SKM-1 (cell line): ENCODE results near the gene PSMD6.
A peak's percentile ranks its signal among the peaks of the same experiment; 100 is the strongest.

ENCODE experiments used
- DNase-seq: peaks from one replicate; lab custom pipeline; 2025; ENCODE audit not compliant: unreplicated experiment; lab: John Stamatoyannopoulos, UW

Gene PSMD6

DNA sequence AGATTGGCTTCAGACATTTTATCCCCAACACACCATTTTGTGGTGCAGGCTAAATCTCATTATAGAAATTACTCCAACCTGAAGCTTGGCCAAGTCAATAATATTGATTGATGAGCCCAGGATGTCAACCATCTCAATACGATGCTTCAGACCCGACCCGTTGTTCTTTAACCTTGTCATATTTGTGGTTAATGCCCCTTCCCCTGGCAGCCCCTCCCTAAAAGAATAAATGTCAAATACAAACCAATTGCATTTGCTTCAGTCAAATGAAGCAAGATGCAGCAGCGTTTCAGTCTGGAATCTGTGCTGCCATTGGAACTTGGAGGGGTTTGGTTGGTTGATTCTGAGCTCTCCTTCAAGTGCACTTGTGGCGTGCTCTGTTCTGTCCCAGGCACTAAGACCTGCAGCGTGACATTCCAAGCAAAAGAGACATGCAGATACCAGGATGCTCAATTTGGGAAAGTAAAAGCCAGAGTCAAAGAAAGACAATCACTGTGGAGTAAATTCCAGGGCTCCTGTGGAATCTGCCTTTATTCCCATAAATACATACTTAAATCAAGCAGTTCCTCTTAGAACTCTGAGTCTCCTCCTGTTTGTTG is 23.8 kb upstream of the PSMD6 start:
- DNase-seq, result no peak

DNA sequence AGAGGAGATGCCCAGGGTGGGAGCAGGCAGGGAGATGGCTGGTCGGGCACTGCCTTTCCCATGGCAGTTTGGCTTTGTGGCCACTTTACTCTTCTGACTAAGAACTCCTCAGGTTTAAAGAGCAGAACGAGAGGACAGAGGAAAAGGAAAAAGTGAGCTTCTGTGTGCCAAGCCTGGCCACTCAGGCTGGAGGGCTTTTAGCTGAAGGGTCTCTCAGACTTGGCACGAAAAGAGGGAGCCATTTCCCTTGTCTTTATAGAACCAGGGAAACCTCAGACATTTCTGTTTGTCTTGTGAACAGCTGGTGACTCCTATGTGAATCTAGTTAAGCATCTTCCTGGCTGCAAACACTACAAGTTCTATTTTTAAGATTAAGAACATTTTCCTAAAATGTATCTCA is 23.3 kb upstream of the PSMD6 start:
- DNase-seq, result no peak

DNA sequence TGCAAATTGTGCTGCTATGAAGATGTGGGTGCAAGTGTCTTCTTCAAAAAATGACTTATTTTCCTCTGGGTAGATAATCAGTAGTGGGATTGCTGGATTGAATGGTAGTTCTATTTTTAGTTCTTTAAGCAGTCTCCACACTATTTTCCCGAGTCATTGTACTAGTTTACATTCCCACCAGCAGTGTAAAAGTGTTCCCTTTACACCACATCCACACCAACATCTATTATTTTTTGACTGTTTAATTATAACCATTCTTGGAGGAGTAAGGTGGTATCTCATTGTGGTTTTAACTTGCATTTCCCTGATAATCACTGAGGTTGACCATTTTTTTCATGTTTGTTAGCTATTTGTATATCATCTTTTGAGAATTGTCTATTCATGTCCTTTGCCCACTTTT is 19.7 kb upstream of the PSMD6 start:
- DNase-seq, result no peak

DNA sequence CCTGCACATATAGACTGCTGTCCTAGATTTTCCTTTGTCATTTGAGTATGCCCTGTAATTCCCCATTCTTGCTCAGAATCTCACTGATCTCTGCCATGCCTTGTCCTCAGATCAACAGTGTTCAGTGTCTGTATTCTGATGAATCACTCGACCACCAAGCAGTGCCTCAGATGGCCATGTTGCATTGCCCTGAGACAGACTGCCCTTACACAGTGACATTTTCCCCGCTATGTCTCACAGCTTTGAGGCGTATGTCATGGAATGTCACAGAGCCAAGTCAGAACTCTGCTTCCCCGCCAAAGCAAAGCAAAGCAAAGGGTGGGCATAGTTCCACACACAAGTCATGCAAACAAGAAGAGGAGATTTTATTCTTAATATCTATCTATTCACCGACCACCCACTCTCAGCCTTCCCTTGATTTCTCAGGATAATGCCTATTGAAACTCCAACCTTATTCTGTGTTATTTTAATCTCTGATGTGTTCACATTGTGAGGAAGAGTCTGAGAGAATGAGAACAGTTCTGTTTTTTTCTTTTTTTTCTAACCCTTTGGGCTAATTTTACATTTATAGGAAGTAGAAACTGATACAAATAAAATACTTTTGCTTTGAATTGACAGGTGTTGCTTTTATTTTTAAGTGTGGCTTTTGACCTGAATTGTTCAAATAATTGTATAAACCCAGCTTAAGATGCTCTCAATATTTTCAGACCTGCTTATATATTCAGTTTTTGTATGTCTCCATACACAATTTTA is 16.9 kb upstream of the PSMD6 start:
- no peak for DNase-seq

DNA sequence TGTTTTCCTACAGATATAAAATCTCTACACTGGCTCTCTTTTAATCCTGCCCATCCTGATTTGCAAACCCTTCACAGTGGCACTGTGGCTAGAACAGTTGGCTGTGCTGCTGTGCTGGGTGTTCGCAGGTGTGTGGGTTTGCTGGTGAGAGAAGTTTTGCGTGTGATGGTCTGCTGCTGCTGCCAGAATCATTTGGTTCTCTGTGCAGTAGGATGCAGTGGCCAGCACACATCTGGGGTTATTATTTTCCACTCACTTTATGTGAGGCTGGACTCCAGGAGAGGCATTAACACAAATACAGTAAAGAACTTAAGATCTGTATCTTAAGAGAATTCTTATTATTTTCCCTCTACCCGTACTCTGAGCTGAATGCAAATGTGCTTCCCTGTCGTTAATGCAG is 16.0 kb upstream of the PSMD6 start:
- DNase-seq, result no peak

DNA sequence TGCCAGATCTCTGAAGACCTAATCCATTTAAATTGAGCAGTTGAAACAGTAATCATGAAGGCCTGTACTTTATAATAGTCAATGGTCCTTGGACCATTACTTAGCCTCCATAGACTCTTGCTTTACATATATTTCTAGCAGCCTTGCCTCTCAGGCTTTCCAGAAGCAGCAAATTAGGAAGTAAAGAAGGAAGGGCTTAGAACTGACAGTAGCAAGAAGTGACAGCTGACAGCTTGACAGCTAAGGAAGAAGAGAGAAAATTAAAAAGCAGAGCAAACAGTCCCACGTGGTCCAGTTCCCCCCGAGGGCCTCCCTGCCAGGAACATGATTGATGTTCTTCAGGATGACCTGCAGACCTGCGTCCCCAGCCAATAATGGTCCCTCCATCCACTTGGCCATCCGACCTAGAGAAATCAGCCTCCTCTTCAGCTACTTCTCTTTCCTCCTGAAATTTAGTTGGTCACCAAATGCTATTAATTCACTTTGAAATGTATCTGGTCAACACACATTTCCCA is 15.0 kb upstream of the PSMD6 start:
- no peak for DNase-seq

DNA sequence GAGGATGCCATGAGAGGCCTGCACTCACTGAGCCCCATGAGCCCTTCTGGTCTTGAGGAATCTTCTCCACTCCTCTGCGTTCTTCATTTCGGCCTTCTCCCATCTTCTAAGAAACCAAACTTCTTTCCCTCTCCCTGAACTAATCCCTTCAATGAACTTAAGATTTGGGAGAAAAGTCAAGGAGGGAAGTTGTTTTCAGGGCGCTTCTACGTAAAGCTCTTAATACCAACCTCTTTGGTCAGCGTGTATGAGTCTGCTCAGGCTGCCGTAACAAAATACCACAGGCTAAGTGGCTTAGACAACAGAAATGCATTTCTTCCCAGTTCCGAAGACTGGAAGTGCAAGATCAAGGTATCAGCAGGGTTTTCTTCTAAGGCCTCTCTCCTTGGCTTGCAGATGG is 13.8 kb upstream of the PSMD6 start:
- DNase-seq, result no peak

DNA sequence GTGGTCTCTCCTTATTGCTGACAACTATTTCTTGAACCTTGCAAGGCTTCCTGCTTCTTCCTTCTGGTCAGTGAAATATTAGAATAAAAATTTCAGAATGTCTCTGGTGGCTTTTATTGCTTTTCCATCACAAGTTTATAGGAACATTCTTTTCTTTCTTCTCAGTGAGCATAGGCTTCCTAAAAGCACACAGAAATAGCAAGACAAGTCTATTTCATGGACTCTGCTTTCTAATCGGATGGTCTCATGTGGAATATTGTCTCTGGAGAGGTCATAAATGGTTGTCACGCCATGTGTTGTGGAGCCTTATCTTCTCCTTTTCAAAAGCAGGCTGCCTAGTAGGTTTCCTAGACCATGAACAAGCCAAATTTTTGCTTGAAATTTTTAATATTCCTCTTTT is 9.8 kb upstream of the PSMD6 start:
- no peak for DNase-seq

DNA sequence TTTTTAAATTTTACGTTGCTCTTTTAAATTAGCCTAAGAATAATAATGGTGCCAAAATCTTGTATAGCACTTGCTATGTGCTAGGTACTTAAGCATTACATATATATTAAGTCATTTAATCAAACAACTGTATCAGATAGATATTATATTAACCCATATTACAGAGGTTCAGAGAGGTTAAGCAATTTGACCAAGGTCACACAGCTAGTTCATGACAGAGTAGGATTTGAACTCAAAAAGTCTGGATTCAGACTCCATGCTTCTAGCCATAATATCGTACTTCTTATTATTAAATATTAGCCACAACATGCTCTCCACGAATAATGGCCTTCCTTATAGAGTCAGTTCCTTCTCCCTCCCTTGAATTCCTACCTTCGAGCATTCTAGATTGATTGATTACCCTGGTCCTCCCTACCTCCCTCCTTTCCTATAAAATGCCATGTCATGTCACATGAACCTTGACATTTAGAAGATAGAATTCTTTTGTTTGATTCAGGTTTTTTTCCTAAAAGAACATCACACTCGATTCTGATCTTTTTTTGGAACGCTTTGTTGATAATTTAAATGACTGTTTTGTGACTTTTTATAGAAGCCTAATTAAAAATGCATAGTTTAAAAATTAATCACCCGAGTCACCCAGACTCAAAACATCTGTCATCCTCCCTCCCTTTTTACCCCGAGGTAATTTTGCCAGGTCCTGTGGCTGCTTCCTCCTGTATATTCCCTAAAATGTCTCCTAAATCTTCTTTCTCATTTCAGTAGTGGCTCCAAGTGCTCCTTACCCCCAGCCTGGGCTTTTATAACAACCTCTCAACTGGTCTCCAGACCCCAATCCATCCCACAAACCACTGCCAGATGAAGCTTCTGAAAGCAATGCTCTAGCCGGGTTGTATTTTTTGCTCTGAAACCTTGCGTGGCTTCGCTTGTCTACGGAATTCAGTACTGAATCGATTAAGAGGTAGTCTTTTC is 8.5 kb upstream of the PSMD6 start:
- no peak for DNase-seq

DNA sequence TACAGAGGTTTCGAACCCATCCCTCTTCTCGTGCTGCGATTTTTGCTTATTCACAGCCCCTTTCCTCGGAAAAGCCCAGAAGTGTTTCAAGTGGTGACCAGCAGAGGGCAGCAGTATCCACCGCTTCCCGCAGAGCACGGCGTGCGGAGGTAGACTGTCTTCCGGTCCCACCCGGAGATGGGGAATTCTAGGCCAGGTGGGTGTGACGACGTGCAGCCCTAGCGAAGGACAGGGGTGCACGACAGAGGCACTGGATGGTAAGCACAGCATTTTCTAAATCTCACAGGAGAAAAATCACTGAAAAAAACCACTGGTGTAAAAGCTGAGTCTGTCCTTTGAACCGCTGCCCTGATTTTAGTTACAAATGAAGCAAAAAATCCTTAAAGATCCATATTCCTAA is 7.4 kb upstream of the PSMD6 start:
- DNase-seq, result peak; percentile 53

DNA sequence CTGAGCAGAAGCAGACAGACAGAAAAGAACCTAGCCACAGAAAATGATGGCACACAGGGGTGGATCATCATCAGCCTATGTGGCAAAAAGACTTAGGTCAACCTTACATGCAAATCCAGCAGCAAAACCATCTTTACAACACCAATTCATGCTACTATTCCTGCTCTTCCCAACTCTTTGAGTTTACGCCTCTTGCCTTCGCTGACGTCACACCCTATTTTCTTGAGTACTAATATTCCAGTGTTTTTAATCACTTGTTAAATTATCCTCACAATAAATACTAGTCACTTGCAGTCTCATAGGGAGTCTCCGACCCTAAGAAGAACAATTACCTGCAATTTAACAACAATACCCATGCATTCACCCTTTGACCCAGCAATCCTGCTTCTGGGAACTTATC is 6.0 kb upstream of the PSMD6 start:
- no peak for DNase-seq

DNA sequence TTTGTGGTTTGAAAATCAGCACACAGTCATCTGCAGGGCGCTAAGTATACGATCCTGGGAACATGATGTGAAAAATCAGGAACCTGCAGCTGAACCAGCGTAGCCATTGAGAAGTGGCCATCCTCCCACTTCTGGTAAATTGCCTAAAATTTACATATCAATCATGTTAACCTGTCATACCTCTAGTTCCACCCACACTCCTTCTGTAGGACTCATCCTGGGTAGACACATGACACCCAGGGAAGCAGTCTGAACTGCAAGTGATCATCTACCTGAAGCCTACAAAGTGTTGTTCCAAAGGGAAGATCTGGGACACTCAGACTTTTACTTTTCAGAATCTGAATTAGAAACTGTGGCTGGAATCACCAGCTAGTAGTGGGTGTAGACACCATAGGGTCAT is 5.5 kb upstream of the PSMD6 start:
- no peak for DNase-seq

DNA sequence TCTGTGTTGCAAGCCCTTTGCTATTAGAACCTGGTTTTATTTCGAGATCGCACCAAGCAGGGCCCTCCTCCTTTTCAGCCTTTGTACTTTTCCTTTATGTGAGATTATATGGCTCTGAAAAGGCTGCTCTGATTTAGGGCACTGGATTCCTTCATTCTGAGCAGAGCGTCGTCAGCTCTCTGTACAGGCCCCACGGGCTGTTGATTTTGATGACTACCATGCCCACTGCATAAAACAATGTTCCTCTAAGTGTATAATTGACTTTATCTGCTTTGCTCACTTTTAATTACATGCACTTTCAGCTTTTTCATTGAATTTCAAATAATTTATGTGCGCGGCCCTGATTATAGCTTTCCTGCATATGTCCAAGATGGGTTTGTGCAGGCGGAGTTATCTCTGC is 4.4 kb upstream of the PSMD6 start:
- no peak for DNase-seq

DNA sequence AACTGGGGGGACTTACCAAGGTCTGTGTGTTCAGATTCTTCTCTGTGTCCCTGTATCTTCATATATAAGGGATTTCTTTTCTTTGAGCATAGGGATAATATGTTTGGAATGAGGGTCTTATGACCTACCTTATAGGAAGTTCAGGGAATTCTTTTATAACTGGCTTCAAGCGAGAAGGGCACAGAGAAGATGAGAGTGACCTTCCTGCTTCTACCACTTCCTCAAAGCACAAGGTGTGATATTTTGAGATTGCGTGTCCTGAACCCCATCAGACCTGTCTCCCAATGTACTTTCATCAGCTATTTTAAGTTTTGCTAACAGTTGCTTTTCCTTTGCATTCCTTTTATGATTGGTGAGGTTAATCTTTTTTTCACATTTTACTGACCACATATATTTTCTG is 3.1 kb upstream of the PSMD6 start:
- no peak for DNase-seq

DNA sequence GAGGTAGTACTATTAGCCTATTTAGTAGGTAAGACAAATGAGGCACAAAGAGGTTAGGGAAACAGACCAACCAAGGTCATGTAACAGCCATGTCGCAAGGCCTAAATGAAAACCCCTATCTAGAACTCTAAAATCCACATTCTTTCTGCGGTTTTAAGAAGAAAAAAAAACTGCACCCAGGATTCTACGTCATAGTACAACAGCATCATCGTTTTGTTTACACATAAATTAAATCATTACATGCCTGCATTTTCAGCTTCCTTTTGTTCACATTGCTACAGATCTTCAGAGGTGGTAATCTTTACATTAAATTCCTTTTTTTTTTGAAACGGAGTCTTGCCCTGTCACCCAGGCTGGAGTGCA is 548 bp upstream of the PSMD6 start:
- DNase-seq, result no peak

DNA sequence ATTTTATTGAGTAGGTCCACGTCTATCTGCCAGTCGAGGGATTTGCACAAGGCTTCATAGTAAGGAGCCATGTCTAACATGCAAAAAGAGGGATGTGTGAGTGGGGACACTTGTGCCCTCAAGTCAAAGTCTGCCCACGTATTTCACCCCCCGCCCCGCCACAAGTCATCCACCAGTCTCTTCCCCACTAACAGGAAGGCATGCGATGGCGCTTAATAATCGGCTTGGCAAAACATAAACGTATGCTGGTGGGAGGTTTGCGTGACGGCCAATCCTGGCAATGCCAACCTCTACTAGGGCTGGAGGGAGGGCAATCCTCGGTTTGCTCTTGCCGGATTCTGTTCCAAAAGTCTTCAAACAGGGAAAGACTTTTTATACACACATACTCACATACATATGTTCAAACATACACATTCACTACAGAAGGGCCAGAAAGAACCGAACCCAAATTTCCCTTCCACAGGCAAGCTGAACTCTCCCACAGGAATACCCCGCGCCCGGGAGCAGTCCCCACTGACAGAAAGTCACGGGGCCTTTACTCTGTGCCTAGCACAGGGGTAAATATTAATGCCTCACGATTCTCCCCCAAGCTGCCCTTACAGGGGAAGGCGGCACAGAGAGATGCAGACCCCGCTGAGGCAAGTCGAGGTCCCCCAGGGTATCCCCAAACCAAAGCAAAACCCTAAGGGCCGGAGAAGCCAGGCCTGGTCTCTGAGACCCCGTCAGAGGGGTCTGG is 675 bp downstream of the PSMD6 start:
- no peak for DNase-seq

DNA sequence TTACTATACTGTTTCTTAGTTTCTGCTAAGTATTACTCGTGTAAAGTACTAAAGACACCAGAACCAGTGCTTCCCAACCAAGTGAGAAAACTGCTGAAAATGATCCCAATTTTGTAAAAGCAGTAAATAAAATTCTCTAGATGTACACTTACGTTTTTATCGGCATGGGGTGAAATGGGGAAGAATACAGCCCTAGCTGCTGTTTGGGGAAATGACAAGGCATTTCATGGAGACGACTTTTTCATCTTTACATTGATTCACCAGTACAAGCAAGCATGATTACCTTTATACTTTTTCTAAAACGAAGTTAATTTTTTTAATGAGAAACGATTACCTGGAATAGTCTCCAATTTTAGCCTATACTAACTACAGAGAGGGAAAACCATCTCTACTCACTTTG is 1.4 kb downstream of the PSMD6 start:
- DNase-seq, result no peak

DNA sequence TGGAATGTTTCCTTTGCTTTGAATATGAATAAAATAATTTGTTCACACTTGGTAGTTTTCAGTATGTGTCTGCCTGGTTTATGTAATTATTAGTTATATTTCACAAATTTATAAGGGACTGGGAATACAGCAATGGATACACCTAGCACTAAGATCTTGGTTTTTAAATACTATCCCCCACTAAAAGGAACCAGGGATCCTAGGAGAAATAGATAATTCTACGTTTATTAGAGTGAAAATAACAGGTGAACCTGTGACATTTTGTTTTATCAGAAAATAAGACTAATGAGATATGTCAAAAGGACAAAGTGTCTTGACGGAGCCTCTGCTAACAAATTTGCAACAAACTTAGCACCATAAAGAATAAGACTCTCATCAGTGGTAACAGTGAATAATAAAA is 3.4 kb downstream of the PSMD6 start:
- no peak for DNase-seq

DNA sequence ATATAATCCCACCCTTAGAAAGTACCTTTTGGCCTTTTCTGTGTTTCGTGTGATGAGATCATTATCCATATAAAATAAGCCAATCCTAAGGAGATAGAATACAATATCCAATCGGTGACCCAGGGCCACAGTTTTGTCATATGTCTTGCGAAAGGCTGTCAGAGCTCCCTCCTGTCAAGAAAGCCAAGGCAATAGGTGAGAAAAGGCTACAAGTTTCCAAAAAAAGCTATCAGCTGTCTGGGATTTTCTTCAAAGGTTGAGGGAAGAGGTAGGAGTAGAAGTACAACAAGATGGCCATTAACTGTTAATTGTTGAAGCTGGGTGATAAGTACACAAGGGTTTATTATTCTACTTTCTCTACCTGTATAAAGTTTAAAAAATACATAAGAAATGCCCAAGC is 4.0 kb downstream of the PSMD6 start:
- DNase-seq, result no peak

DNA sequence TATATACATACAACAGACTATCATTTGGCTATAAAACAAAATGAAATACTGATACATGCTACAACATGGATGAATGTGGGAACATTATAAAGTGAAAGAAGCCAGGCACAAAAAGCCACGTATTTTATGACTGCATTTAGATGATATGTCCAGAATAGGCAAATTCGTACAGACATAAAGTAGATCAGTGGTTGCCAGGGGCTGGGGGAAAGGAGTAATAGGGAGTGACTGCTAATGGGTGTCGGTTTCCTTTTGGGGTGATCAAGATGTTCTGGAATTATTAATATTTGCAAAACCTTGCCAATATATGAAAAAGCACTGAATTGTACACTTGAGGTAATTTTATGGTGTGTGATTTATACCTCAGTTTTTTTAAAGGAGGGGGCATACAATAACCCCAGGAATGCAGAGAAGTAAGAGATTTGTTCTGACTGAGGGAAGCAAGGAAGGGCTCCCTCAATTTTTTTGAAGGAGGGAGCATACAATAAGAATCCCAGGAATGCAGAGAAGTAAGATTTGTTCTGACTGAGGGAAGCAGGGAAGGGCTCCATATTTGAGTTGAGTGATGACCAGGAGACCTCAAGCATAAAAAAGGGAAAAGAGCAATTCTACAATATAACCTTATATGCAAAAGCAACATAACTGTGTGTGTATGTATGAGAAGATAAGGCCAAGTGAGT is 6.2 kb downstream of the PSMD6 start:
- no peak for DNase-seq

DNA sequence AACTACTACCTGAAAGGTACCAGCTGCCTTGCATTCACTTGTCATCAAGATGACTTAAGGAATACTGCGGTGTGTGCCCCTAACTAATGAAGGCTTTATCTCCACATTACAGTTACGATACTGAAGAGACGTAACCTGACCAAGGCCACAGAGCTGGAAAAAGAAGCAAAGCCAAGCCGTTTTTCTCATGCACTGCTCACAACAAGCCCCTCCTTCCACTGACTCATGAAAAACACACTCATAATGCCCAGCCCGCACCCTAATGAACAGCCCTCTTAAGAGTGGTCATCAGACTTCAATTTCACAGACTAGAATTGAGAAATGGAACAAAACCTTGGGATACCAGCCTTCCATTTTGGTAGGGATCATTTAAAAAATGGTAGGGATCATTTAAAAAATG is 11.6 kb downstream of the PSMD6 start:
- no peak for DNase-seq
